Uterus (tissue), 2 donors: ENCODE measurements around the gene GPR162.

Experiments
- CTCF ChIP-seq, 4 experiments: fragments of 200-600 bp in 2 of 4; fragments of 450-650 bp in 2 of 4; sonication (generic) in 2 of 4; IDR thresholded peaks; one replicate each; pipeline ENCODE4 v1.5.1; 2016 to 2019; ENCODE audit warnings: antibody characterized with exemption in 4 of 4, mild to moderate bottlenecking in 2 of 4, moderate library complexity in 1 of 4
- POLR2A ChIP-seq, 2 donors: fragments of 450-650 bp; IDR thresholded peaks; one replicate each; pipeline ENCODE4 v1.6.1; 2016; ENCODE audit warnings: antibody characterized with exemption in 2 of 2, mild to moderate bottlenecking in 1 of 2, moderate library complexity in 1 of 2

- TF ChIP-seq POLR2A (IDR thresholded peaks at IDR 0.05): no peak
- TF ChIP-seq CTCF (IDR thresholded peaks at IDR 0.05): no peak
Measured at GRCh38 chr12:6847676-6848075, 26.1 kb downstream of the GPR162 start.
